K562 (cell line): ENCODE results near the gene PLCL1. TPM values are rescaled to one million over a fixed set of nuclear protein-coding genes. Genes with fewer than 3 reads are reported as not detected.
A peak's percentile ranks its signal among the peaks of the same experiment; 100 is the strongest.

Source experiments
- ATAC-seq: fragments of 200-7000 bp; cut with Tn5 transposase; 3 replicates; pipeline ENCODE4 v1.9.1; 2020; ENCODE audit warnings: moderate library complexity
- BruUV-seq: library from RNA; stranded (reverse); fragments of 400-500 nt; replicated peaks from 2 replicates; lab custom pipeline; 2021; lab: Mats Ljungman, UMichigan
- CTCF ChIA-PET: fragments of 300-600 bp; formaldehyde crosslinking; extraction: SDS; loops from one replicate; lab custom pipeline; 2021; ENCODE audit warnings: low intra/inter-chr PET ratio; lab: Yijun Ruan, JAX
- POLR2A ChIA-PET: fragments of 300-600, 350-650 bp; sonication (Branson Sonifier 250); formaldehyde crosslinking; extraction: SDS; loops from one replicate; lab custom pipeline; 2021; ENCODE audit warnings: antibody characterized with exemption, inconsistent platforms; lab: Yijun Ruan, JAX
- DNase-seq, 4 experiments: peaks; one replicate each; pipeline versions ENCODE4 v3.0.0 to v3.0.0-alpha.2; 2011 to 2018; ENCODE audit warnings: low spot score in 3 of 4, mixed read lengths in 3 of 4; ENCODE audit errors: extremely low read depth in 1 of 4
- FAIRE-seq: peaks from 2 replicates; lab custom pipeline; 2011; peaks lifted over from hg19 to GRCh38; lab: Jason Lieb, UNC
- H2AFZ ChIP-seq: 2 replicates; pipeline ENCODE4 v1.6.0; 2011; ENCODE audit warnings: low read depth, low read length, control low read depth, inconsistent platforms
- H3K27ac ChIP-seq: fragments of 200-600 bp; 3 replicates; pipeline ENCODE4 v1.8.0; 2011; ENCODE audit warnings: low read depth, mild to moderate bottlenecking, control low read depth, inconsistent platforms, low read length, moderate library complexity, mixed read lengths; ENCODE audit errors: extremely low read depth
- H3K27me3 ChIP-seq, 2 experiments: fragments of 300-600 bp in 1 of 2; 2 replicates in 1 of 2; 3 replicates in 1 of 2; pipeline versions ENCODE4 v1.6.0 to v1.8.0; 2011; ENCODE audit warnings: inconsistent platforms in 2 of 2, low read length in 2 of 2, mild to moderate bottlenecking in 1 of 2, mixed read lengths in 1 of 2, moderate library complexity in 1 of 2; ENCODE audit not compliant: control insufficient read depth in 2 of 2, insufficient read depth in 2 of 2
- H3K36me3 ChIP-seq: fragments of 300-600 bp; 3 replicates; pipeline ENCODE4 v1.8.0; 2011; ENCODE audit warnings: mild to moderate bottlenecking, low read length, inconsistent platforms; ENCODE audit not compliant: control insufficient read depth, insufficient read depth
- H3K4me1 ChIP-seq, 2 experiments: fragments of 200-600 bp in 1 of 2; replicated peaks in 1 of 2; 2 replicates in 1 of 2; 3 replicates in 1 of 2; pipeline versions ENCODE4 v1.5.1 to v1.8.0; 2011; ENCODE audit warnings: inconsistent platforms in 2 of 2, low read length in 2 of 2, mild to moderate bottlenecking in 1 of 2, mixed read lengths in 1 of 2, moderate library complexity in 1 of 2; ENCODE audit not compliant: control insufficient read depth in 2 of 2, insufficient read depth in 2 of 2
- H3K4me2 ChIP-seq: 2 replicates; pipeline ENCODE4 v1.6.1; 2011; ENCODE audit warnings: low read length, control low read depth, inconsistent platforms, mixed read lengths; ENCODE audit not compliant: insufficient read depth
- H3K4me3 ChIP-seq: fragments of 200-600 bp; sonication (generic), shearing (Covaris generic); 2 replicates; pipeline ENCODE4 v1.5.1; 2016; ENCODE audit warnings: control low read depth, inconsistent platforms
- H3K79me2 ChIP-seq: fragments of 200-600 bp; 3 replicates; pipeline ENCODE4 v1.8.0; 2011; ENCODE audit warnings: low read length, inconsistent platforms; ENCODE audit not compliant: control insufficient read depth, insufficient read depth
- H3K9ac ChIP-seq, 2 experiments: 2 replicates each; pipeline versions ENCODE4 v1.6.0 to v1.6.1; 2011; ENCODE audit warnings: low read depth in 2 of 2, low read length in 2 of 2, control low read depth in 1 of 2, inconsistent platforms in 1 of 2, mild to moderate bottlenecking in 1 of 2, mixed read lengths in 1 of 2; ENCODE audit not compliant: insufficient read depth in 1 of 2
- H3K9me1 ChIP-seq: one replicate; pipeline ENCODE4 v1.6.0; 2011; ENCODE audit warnings: inconsistent platforms, mild to moderate bottlenecking, low read length, moderate library complexity; ENCODE audit not compliant: control insufficient read depth, insufficient read depth
- H3K9me3 ChIP-seq: replicated peaks from 2 replicates; pipeline ENCODE4 v1.5.1; 2011; ENCODE audit warnings: low read depth, low read length, inconsistent platforms; ENCODE audit not compliant: control insufficient read depth, insufficient read depth
- H4K20me1 ChIP-seq: replicated peaks from 2 replicates; pipeline ENCODE4 v1.6.1; 2011; ENCODE audit warnings: low read length, inconsistent platforms, mixed read lengths; ENCODE audit not compliant: control insufficient read depth, insufficient read depth
- ARID3B ChIP-seq: fragments of 250-450 bp; sonication (Bioruptor Pico); IDR thresholded peaks from 2 replicates; pipeline ENCODE4 v1.4.0; 2020; ENCODE audit warnings: borderline replicate concordance
- BMI1 ChIP-seq: fragments of 150-350 bp; IDR thresholded peaks from 2 replicates; pipeline ENCODE4 v1.6.1; 2014; ENCODE audit warnings: low read length
- DMBX1 ChIP-seq: fragments of 250-450 bp; sonication (Bioruptor Pico); IDR thresholded peaks from 2 replicates; pipeline ENCODE4 v1.8.0; 2022; ENCODE audit warnings: inconsistent platforms, mild to moderate bottlenecking, moderate library complexity, borderline replicate concordance
- MYC ChIP-seq, 2 experiments: fragments of 250-450 bp in 1 of 2; sonication (Bioruptor Pico) in 1 of 2; IDR thresholded peaks; 2 replicates each; pipeline versions ENCODE4 v1.5.1 to v1.6.1; 2012 to 2021; ENCODE audit warnings: low read depth in 2 of 2, borderline replicate concordance in 1 of 2, improper control_type of control experiment in 1 of 2, low read length in 1 of 2, mild to moderate bottlenecking in 1 of 2, moderate library complexity in 1 of 2
- NFIC ChIP-seq: fragments of 450-650 bp; IDR thresholded peaks from 2 replicates; pipeline ENCODE4 v1.6.1; 2017; ENCODE audit warnings: mild to moderate bottlenecking, inconsistent platforms
- WGBS: fragments of 100-300 bp; shearing (Covaris generic); methylation state at CpG from one replicate; pipeline ENCODE4 v1.1.6; 2016; ENCODE audit warnings: low coverage, mixed read lengths; ENCODE audit not compliant: insufficient coverage; ENCODE audit errors: missing lambda C conversion rate; 5-methylcytosine and 5-hydroxymethylcytosine counted together
- in situ Hi-C: fragments of 300-500 bp; cut with MboI; formaldehyde crosslinking; loops from 4 replicates; pipeline ENCODE4 v1.15.0; 2018; ENCODE audit warnings: inconsistent platforms, mixed read lengths
- intact Hi-C: fragments of 100-400 bp; cut with micrococcal nuclease; formaldehyde crosslinking; loops from 2 replicates; pipeline ENCODE4 v1.14.2; 2022
- polyA plus RNA-seq, 8 experiments: library from polyadenylated mRNA; depleted of rRNA in 4 of 8; stranded (reverse) in 5 of 8; unstranded in 3 of 8; fragments of >200 nt; fragmentation: Nextera tagmentation in 2 of 8; fragmentation: Illumina TruSeq in 1 of 8; extraction: Ambion mirVana in 2 of 8; extraction: Trizol in 1 of 8; gene quantifications; 2 replicates each; pipeline versions ENCODE4 v1.2.1 to v1.2.3, GENCODE V29; 2011 to 2014; ENCODE audit warnings: inconsistent platforms in 1 of 8, missing spikeins in 1 of 8
- total RNA-seq, 7 experiments: library from RNA; depleted of rRNA in 6 of 7; stranded (reverse); fragments of >200 nt in 6 of 7; fragmentation: Illumina TruSeq in 2 of 7; extraction: Trizol in 2 of 7; gene quantifications; 2 replicates each; pipeline versions ENCODE4 v1.2.1 to v1.2.3, GENCODE V29; 2011 to 2021; ENCODE audit warnings: low replicate concordance in 1 of 7

PLCL1 gene
- total and polyA plus RNA-seq, 9 of the 15 experiments (the other 6 are each of a cell fraction or from before 2014, with no cell fraction given): 2.0 to 17.7 (median 8.6) TPM

GRCh38 chr2:197835293-197835692 is 30.9 kb downstream of the PLCL1 start:
- H3K9ac ChIP-seq: no peak overlapping the region
- no peak overlapping the region for H3K27ac ChIP-seq
- no peaks in the 10 kb centered on the region for H3K36me3 ChIP-seq
- H3K27me3 ChIP-seq: no peaks in the 10 kb centered on the region
- H3K4me1 ChIP-seq: no peaks in the 10 kb centered on the region
- intact Hi-C loops: no loop called here
- DNase-seq (no peak), ATAC-seq (no peak), FAIRE-seq (no peak)
- no TSS peak for BruUV-seq
- no peaks in the 10 kb centered on the region for H3K9me3 ChIP-seq
- TF ChIP-seq MYC (IDR thresholded peaks at IDR 0.05; ENCODE audit: low read depth, low read length) (no peak), MYC (CRISPR knock-in tag; IDR thresholded peaks at IDR 0.05; ENCODE audit: borderline replicate concordance, low read depth) (no peak), ARID3B (no peak), BMI1 (no peak), DMBX1 (CRISPR knock-in tag) (no peak), NFIC (peak; percentile 58)
- H3K79me2 ChIP-seq: no peaks in the 10 kb centered on the region; the same call in 1 of the 3 replicates
- POLR2A ChIA-PET: no interaction called here
- H4K20me1 ChIP-seq: no peaks in the 10 kb centered on the region
- CTCF ChIA-PET: no interaction called here
- no peak overlapping the region for H3K4me2 ChIP-seq
- in situ Hi-C loops: no loop called here
- H2AFZ ChIP-seq: no peak overlapping the region
- no peak overlapping the region for H3K4me3 ChIP-seq
- H3K9me1 ChIP-seq: no peaks in the 10 kb centered on the region
- 69% methylated on average over 4 of the region's 4 CpGs for WGBS
